GM15510 (cell line): Measurements from ENCODE around the gene TBC1D8.

Experiments
- POLR2A ChIP-seq: IDR thresholded peaks from 3 replicates; pipeline ENCODE4 v1.6.1; 2011; ENCODE audit warnings: borderline replicate concordance; ENCODE audit not compliant: insufficient read length; ENCODE audit errors: extremely low read depth

The TBC1D8 gene

GRCh38 chr2:101149241-101150192 lies 1.7 kb downstream of the TBC1D8 start:
- no peak for TF ChIP-seq POLR2A

DNA sequence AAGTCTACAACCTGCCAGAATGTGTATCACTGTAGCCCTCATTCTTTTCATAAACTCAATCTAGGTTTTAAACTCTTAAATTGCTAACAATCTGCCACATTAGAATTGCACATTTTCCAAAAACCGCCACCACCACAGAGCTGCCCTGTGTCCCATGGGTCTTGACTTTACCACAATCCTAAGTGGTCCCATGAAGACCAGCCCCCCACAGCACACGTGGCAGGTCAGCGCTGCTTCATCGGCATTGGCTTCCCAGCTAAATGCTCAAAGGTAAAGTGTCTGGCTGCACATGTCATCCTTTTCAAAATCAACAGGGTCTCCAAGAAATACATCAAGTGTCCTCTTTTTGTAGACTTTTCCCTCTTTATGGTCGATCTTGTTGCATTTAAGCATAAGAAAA lies 2.4 kb downstream of the TBC1D8 start:
- TF ChIP-seq POLR2A, result no peak

DNA sequence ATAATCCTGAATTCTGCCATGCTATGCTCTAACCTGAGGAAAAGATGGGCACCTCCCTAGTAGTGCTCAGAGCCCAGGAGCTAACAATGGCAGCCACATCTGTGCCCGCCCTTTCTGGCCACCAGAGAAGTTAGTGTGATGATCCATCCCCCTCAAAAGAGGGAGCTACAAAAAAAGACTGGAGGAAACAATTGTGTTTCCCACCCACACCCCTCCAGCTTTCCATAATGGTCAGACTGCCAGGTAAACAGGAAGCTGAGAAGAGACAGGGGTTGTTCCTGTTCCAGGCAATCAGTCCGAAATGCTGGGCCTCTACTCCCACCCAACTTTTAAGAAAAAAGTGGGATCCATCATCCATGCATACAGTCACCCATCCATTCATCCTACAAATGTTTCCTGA lies 3.2 kb downstream of the TBC1D8 start:
- no peak for TF ChIP-seq POLR2A

DNA sequence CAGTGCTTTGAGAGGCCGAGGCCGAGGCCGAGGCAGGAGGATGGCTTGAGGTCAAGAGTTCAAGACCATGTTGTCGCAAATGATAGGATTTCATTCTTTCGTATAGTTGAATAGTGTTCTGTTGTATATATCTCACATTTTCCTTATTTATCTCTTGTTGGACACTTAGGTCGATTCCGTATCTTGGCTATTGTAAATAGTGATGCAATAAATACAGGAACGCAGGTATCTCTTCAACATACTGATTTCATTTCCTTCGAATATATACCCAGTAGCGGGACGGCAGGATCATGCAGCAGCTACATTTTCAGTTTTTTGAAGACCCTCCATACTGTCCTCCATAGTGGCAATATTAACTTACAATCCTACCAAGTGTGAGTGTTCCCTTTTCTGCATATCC lies 4.1 kb downstream of the TBC1D8 start:
- no peak for TF ChIP-seq POLR2A

GRCh38 chr2:101146535-101146934 lies 4.6 kb downstream of the TBC1D8 start:
- TF ChIP-seq POLR2A, result no peak

- no peak for TF ChIP-seq POLR2A
Measured at GRCh38 chr2:101145406-101145805, 5.8 kb downstream of the TBC1D8 start.

GRCh38 chr2:101142163-101142562 lies 9.0 kb downstream of the TBC1D8 start:
- no peak for TF ChIP-seq POLR2A

- no peak for TF ChIP-seq POLR2A
Measured at GRCh38 chr2:101140978-101141655, 10.1 kb downstream of the TBC1D8 start.

DNA sequence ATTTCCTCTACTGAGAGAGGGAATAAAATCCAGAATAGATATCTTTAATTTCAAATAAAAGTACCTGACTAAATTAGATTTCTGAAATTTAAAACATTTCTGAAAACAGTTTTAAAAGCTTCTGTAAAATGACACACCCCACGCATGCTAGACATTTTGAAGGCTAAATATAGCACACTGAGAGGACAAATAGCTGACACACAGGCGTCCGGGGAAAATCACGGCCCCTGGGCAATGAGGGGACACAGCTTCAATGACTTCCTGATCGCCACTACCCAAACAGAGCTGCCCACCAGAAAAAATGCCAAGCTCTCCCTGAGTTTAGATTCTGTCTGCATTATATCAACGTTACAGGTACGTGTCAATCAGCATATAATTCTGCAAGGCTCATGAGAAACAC lies 10.9 kb downstream of the TBC1D8 start:
- TF ChIP-seq POLR2A, result no peak

GRCh38 chr2:101139495-101139894 lies 11.7 kb downstream of the TBC1D8 start:
- no peak for TF ChIP-seq POLR2A

- no peak for TF ChIP-seq POLR2A
Measured at GRCh38 chr2:101135412-101136296, 15.5 kb downstream of the TBC1D8 start.

DNA sequence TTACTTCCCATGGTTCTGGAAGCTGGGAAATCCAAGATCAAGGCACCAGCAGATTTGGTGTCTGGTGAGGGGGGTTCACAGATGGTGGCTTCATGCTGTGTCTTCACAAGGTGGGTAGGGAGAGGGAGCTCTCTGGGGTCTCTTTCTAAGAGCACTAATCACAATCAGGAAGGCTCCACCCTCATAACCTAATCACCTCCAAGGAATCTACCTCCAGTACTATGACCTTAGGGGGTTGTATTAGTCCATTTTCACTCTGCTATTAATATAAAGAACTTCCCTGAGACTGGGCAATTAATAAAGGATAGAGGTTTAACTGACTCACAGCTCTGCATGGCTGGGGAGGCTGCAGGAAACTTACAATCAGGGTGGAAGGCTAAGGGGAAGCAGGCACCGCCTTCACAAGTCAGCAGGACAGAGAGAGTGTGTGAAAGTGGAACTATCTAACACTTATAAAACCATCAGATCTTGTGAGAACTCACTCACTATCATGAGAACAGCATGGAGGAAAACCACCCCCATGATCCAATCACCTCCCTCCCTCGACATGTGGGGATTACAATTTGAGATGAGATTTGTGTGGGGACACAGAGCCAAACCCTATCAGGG lies 17.6 kb downstream of the TBC1D8 start:
- no peak for TF ChIP-seq POLR2A

DNA sequence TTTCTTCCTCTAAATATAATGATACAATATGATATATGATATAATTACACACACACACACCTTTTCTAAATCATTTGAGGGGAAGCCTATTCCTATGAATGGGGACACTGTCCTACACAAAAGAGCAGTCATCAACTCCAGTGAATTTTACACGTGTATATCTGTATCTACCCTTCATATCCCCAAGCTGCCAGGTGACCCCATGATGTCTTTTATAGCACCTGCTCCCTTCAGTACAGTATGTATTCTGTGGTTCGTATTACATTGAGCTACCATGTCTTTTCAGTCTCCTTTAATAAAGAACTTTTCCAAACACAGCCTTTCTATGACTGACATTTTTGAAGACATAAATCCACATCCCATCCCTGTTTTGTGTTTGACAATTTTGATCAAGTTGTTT lies 19.0 kb downstream of the TBC1D8 start:
- no peak for TF ChIP-seq POLR2A

DNA sequence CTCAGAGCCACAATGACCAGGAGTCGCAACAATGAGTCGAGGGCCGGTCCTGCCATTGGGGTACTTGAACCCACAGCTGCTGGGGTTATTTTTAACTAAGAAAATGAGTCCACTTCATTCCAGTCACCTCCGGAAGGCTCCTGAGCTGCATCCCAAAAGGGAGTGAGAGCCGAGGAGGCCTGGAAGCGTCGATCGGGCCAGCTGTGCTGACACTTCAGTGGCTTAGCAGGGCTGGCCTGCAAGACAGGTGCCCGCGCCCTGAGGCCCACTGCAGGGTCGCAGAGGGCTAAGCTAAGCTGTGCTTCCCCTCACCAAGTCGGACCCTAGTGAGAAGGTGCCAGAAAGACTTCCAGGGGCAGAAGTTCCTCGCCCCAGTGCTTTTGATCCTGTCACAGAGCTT lies 21.1 kb downstream of the TBC1D8 start:
- no peak for TF ChIP-seq POLR2A

DNA sequence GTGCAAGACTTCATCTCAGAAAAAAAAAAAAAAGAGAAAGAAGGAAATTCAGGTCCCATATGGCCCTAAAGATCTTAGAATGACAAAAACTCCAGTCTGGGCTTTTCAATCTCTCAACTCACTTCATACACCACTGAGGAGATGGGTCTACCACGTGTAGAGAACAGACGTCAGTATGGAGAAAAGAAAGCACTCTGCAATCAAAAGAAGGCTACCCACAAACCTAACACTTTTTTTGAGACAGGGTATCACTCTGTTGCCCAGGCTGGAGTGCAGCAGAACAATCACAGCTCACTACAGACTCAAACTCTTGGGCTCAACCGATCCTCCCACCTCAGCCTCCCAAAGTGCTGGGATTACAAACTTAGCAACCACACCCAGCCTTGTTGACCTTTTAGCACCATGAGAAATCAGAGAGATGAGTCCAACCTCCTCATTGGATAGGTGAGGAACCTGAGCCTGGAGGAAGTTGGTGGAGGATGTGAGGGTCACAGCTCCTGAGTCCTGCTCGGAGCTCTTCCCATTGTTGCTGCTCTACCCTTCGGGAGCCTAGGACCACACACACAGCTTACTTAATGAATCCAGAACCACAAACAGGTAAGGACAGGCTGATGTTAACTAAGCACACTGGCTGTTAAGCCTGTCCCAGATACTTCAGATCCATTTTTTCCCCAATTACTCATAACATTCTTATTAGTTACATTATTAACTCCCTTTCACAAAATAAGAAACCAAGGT lies 23.7 kb downstream of the TBC1D8 start:
- no peak for TF ChIP-seq POLR2A

DNA sequence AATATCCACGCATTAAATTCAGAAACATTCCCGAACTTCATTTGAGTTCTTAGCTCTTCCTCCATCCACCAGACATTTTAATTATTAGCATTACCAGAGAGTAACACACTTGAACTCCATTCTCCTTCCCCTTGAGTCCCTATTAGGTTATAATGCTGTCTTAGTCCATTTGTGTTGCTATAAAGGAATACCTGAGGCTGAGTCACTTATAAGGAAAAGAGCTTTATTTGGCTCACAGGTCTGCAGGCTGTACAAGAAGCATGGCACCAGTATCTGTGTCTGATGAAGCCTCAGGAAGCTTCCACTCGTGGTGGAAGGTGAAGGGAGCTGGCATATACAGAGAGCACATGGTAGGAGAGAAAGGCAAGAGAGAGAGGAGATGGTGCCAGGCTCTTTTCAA lies 25.4 kb downstream of the TBC1D8 start:
- no peak for TF ChIP-seq POLR2A
